Neural crest cell (in vitro differentiated cells): ENCODE measurements around the gene ZFYVE16. TPM values are rescaled to one million over a fixed set of nuclear protein-coding genes. Genes with fewer than 3 reads are reported as not detected.

ENCODE experiments used
- DNase-seq: peaks from one replicate; pipeline ENCODE4 v3.0.0; 2021; ENCODE audit warnings: low read depth, mixed read lengths, low spot score
- H3K27ac Mint-ChIP-seq: one replicate; pipeline ENCODE4 v1.8.0; 2021; ENCODE audit warnings: mild to moderate bottlenecking, mixed read lengths; ENCODE audit not compliant: unreplicated experiment
- H3K27me3 Mint-ChIP-seq: 2 replicates; pipeline ENCODE4 v1.8.0; 2021; ENCODE audit warnings: low read depth, mild to moderate bottlenecking, mixed read lengths
- H3K36me3 Mint-ChIP-seq: 2 replicates; pipeline ENCODE4 v1.8.0; 2021; ENCODE audit warnings: low read depth, mild to moderate bottlenecking, mixed read lengths
- H3K4me1 Mint-ChIP-seq: 2 replicates; pipeline ENCODE4 v1.8.0; 2021; ENCODE audit warnings: mixed read lengths
- H3K4me3 Mint-ChIP-seq: one replicate; pipeline ENCODE4 v1.8.0; 2021; ENCODE audit warnings: mild to moderate bottlenecking, mixed read lengths
- H3K9me3 Mint-ChIP-seq: 2 replicates; pipeline ENCODE4 v1.8.0; 2021; ENCODE audit warnings: mixed read lengths
- total RNA-seq: library from RNA; stranded (reverse); gene quantifications from 2 replicates; pipeline ENCODE4 v1.2.1, GENCODE V29; 2021
- TF ChIP-seq, protein P1 (sequence below): fragments of 200-600 bp; sonication (generic); conservative IDR thresholded peaks from 2 replicates; pipeline ENCODE4 v1.5.0; 2021; ENCODE audit warnings: antibody characterized with exemption, mild to moderate bottlenecking

The ZFYVE16 gene
- total RNA-seq, 1 donor from 2014 or later = 71.4 TPM

DNA sequence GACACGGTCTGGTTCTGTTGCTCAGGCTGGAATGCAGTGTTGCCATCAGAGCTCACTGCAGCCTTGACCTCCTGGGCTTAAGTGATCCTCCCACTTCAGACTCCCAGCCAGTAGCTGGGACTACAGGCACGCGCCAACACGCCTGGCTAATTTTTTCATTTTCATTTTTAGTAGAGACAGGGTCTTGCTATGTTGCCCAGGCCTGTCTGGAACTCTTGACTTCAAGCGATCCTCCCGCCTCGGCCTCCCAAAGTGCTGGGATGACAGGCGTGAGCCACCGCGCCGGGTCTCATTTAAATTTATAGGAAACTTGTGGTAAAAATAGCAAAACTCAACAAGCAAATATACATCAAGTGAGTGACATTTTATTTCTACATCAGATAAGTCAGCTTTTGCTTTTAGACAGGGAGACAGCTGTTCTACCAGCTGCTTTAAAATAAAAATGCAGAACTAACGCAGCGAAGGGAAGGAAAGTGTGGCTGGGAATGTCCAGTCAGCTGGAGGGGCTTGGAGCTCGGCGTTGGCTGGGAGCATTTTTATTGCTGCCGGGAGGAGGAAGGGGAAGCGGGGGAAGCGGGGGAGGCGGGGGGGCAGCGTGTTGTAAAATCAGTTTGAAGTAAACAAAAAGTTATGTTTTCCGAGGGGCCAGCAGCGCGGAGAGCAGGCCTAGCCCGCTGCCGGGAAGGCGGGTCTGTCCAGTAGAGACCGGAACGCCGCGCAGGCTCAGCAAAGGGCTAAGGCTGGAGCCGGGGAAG lies 707 bp upstream of the ZFYVE16 start:
- peak overlapping the region; percentile 92 for H3K27ac Mint-ChIP-seq
- TF ChIP-seq, protein P1, sequence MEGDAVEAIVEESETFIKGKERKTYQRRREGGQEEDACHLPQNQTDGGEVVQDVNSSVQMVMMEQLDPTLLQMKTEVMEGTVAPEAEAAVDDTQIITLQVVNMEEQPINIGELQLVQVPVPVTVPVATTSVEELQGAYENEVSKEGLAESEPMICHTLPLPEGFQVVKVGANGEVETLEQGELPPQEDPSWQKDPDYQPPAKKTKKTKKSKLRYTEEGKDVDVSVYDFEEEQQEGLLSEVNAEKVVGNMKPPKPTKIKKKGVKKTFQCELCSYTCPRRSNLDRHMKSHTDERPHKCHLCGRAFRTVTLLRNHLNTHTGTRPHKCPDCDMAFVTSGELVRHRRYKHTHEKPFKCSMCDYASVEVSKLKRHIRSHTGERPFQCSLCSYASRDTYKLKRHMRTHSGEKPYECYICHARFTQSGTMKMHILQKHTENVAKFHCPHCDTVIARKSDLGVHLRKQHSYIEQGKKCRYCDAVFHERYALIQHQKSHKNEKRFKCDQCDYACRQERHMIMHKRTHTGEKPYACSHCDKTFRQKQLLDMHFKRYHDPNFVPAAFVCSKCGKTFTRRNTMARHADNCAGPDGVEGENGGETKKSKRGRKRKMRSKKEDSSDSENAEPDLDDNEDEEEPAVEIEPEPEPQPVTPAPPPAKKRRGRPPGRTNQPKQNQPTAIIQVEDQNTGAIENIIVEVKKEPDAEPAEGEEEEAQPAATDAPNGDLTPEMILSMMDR = no peak
- no peaks in the 10 kb centered on the region for H3K9me3 Mint-ChIP-seq
- H3K36me3 Mint-ChIP-seq = peaks cover 6% of the 10 kb centered on the region
- DNase-seq = no peak
- H3K27me3 Mint-ChIP-seq = no peaks in the 10 kb centered on the region
- peaks cover 30% of the 10 kb centered on the region for H3K4me1 Mint-ChIP-seq
- peak overlapping the region; percentile 95 for H3K4me3 Mint-ChIP-seq

DNA sequence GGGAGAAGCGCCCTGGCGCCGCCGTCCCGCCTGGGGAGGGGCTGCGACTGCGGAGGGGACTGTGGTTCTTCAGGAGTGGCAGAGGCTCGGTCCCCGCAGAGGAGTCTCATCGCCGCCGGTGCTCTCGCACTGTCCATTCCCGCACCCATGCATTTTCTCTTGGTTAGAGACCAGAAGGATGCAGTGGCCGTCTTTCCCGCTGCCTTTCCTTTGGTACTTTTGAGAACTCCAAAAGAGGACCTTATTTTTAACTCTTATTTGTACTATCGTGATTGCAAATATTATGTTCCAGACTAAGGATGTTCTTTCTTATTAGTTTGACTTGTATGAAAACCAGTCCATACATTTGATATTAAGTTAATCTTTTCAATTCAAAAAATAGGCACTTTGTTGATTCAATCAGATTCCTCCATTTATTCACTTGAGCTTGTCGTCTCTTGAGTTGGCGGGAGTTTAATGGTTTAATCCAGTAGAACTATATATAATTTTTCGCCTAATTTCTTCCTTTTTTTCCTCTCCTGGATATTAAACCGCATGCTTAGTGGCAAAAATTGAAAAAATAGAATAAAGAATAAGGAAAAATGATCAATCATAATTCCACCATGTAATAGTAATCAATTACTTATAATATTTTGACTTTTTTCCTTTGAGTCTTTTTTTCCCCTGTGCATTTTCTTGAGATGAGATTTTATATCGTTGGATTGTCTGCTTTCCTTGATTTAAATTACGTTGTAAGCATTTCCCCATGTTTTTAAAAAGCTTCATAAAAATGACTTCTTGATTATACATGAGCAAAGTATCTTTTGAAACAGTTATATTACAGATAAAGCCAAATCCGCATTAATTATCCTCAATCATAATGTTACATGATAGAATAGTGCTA lies 861 bp downstream of the ZFYVE16 start:
- Mint-ChIP-seq H3K27me3 (no peaks in the 10 kb centered on the region), H3K4me3 (peak overlapping the region; percentile 95), H3K27ac (peak overlapping the region; percentile 76), H3K9me3 (no peaks in the 10 kb centered on the region), H3K4me1 (peaks cover 30% of the 10 kb centered on the region), H3K36me3 (peaks cover 6% of the 10 kb centered on the region)
- TF ChIP-seq, protein P1 = no peak
- DNase-seq = peak; percentile 68

DNA sequence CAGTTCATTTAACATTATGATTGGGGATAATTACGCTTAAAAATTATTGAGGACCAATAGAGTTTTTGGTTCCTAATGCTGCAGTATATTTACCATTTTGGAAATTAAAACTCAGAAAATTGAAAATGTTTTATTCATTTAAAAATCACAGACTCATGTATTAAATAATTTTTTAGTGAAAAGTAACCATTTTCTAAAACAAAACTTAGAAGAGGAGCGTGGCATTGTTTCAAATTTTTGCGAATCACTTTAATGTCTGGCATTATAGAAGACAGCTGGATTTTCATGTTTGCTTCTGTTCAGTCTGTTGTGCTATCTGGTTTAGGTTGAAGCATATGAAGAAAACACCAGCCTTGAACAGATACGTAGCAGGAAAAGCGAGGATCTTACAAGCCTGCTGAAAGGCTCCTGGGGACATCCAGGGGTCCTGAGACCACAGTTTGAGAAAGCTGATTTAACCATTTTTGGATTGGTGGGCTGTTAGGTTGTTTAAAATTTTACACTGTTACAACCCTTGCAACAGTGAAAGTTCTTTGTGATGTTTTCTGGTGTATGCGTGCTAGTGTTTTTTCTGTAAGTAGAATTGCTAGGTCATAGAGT lies 1.6 kb downstream of the ZFYVE16 start:
- H3K9me3 Mint-ChIP-seq = no peaks in the 10 kb centered on the region
- H3K4me1 Mint-ChIP-seq = peaks cover 30% of the 10 kb centered on the region
- TF ChIP-seq, protein P1 = no peak
- H3K27me3 Mint-ChIP-seq = no peaks in the 10 kb centered on the region
- H3K36me3 Mint-ChIP-seq = peaks cover 6% of the 10 kb centered on the region
- H3K27ac Mint-ChIP-seq = peak overlapping the region; percentile 83
- H3K4me3 Mint-ChIP-seq = peak overlapping the region; percentile 95
- DNase-seq = no peak

DNA sequence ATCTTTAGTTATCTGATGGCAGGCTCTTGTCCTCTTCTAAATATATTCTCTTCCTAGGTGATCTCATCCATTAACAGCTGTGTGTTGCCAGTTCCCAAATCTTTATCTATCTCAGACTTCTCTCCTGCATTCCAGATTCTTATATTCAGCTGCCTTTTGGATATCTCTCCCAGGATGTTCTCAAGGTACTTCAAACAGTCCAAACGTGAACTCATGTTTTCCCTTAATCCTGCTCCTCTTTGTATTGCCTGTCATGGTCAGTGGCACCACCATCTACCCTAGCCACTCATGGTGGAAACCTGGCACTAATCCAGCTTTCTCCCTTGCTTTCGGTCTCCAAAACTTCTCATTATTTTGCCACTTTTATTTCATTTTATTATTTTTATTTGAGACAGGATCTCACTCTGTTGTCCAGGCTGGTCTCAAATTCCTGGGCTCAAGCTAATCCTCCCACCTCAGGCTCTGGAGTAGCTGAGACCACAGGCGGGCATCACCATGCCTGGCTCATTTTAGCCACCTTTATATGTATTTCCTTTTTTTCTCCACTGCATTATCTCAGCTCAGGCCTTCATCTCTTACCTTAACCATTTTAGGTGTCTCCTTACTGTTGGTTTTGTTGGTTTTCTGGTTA lies 3.8 kb downstream of the ZFYVE16 start:
- no peaks in the 10 kb centered on the region for H3K27me3 Mint-ChIP-seq
- TF ChIP-seq, protein P1 = no peak
- peak overlapping the region; percentile 65 for H3K4me3 Mint-ChIP-seq
- H3K27ac Mint-ChIP-seq = peak overlapping the region; percentile 14
- peaks cover 15% of the 10 kb centered on the region for H3K36me3 Mint-ChIP-seq
- peaks cover 32% of the 10 kb centered on the region for H3K4me1 Mint-ChIP-seq
- H3K9me3 Mint-ChIP-seq = no peaks in the 10 kb centered on the region
- DNase-seq = no peak

DNA sequence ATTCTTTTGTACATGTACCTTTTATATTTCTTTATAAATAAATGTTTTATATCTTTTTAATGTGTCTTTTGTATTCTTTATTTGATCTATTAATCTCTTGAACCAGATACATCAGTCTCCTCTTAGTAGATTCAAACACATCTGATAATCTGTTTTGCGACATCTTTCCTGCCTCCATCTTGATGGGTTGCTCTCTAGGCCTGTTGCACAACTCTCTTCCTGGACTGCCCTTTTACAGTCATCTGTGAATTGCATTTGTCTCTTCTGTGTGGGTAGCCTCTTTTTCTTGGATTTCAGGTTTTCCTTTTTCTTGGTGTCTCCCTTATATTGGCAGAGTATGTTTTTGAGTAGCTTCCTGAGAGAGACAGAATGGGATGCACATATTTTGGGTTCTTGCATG lies 6.2 kb downstream of the ZFYVE16 start:
- Mint-ChIP-seq H3K4me1 (peaks cover 21% of the 10 kb centered on the region), H3K27ac (no peak overlapping the region), H3K4me3 (no peak overlapping the region), H3K27me3 (no peaks in the 10 kb centered on the region), H3K36me3 (peaks cover 19% of the 10 kb centered on the region), H3K9me3 (no peaks in the 10 kb centered on the region)
- TF ChIP-seq, protein P1 = no peak
- no peak for DNase-seq
